ENCODE results near the gene PRKCB.
"Not testable (repeated sequence)": the region's sequence is repeated elsewhere in the genome, so short reads cannot be mapped to it uniquely, and the experiment has no call there.

The PRKCB gene

GRCh38 chr16:24024971-24025370 is 189.2 kb downstream of the PRKCB start:
- no peak overlapping the region for H3K4me3 ChIP-seq (ENCODE audit: low read depth in 1 of 2, low read length in 1 of 2)
- no peaks in the 10 kb centered on the region for H3K27me3 ChIP-seq
- H3K4me1 ChIP-seq (ENCODE audit: control insufficient read depth in 1 of 2, insufficient read depth in 1 of 2, low read depth in 1 of 2, low read length in 1 of 2): peaks cover 0 to 2% of the 10 kb centered on the region in 2 experiments
- no peak overlapping the region for H3K27ac ChIP-seq
- no peak for TF ChIP-seq CTCF (IDR thresholded peaks at IDR 0.05)
- H3K9me3 ChIP-seq: no peaks in the 10 kb centered on the region
- H3K36me3 ChIP-seq: peaks cover 14% of the 10 kb centered on the region

DNA sequence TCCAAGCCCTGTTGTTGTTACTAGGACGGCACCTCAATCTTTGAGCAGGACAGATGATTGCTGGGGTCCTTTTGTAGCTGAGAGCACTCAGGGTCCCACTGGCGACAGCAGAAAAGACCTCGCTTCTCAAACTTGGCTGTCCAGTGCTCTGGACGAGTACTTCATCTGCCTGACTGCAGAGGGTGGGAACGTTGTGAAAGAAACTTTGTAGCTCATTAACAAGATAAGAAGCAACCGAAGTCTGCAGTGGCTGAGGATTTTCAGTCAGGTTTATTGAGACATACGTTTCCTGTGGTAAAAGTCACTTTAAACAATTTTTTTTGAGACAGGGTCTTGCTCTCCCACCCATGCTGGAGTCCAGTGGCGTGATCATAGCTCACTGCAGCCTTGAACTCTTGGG is 191.7 kb downstream of the PRKCB start:
- H3K4me1 ChIP-seq (ENCODE audit: control insufficient read depth in 1 of 2, insufficient read depth in 1 of 2, low read depth in 1 of 2, low read length in 1 of 2): peaks cover 0 to 2% of the 10 kb centered on the region in 2 experiments
- H3K27ac ChIP-seq: no peak overlapping the region
- no peak for TF ChIP-seq CTCF (IDR thresholded peaks at IDR 0.05)
- no peaks in the 10 kb centered on the region for H3K27me3 ChIP-seq
- no peaks in the 10 kb centered on the region for H3K9me3 ChIP-seq
- H3K36me3 ChIP-seq: peaks cover 26% of the 10 kb centered on the region
- H3K4me3 ChIP-seq (ENCODE audit: low read depth in 1 of 2, low read length in 1 of 2): no peak overlapping the region

DNA sequence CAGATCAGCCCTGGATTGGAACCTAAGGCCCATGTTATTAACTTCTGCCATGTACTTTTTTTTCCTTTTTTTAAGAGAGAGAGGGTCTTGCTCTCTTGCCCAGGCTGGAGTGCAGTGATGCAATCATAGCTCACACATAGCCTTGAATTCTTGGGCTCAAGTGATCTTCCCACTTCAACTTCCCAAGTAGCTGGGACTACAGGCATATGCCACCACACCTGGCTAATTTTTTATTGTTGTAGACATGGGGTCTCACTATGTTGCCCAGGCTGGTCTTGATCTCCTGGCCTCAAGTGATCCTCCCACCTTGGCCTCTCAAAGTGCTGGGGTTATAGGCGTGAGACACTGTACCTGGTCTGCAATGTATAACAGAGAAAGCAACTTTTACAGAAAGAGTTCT is 194.1 kb downstream of the PRKCB start:
- not testable (repeated sequence) for H3K27ac ChIP-seq; H3K27me3 ChIP-seq; H3K4me1 ChIP-seq (ENCODE audit: control insufficient read depth in 1 of 2, insufficient read depth in 1 of 2, low read depth in 1 of 2, low read length in 1 of 2); H3K9me3 ChIP-seq; H3K4me3 ChIP-seq (ENCODE audit: low read depth in 1 of 2, low read length in 1 of 2)
- peaks cover 46% of the 10 kb centered on the region for H3K36me3 ChIP-seq

GRCh38 chr16:24035127-24035842 is 199.5 kb downstream of the PRKCB start:
- no peaks in the 10 kb centered on the region for H3K9me3 ChIP-seq
- H3K27ac ChIP-seq: no peak overlapping the region
- H3K27me3 ChIP-seq: no peaks in the 10 kb centered on the region
- peaks cover 85% of the 10 kb centered on the region for H3K36me3 ChIP-seq
- H3K4me1 ChIP-seq (ENCODE audit: control insufficient read depth in 1 of 2, insufficient read depth in 1 of 2, low read depth in 1 of 2, low read length in 1 of 2): no peaks in the 10 kb centered on the region
- no peak for TF ChIP-seq CTCF (IDR thresholded peaks at IDR 0.05)
- H3K4me3 ChIP-seq (ENCODE audit: low read depth in 1 of 2, low read length in 1 of 2): no peak overlapping the region

DNA sequence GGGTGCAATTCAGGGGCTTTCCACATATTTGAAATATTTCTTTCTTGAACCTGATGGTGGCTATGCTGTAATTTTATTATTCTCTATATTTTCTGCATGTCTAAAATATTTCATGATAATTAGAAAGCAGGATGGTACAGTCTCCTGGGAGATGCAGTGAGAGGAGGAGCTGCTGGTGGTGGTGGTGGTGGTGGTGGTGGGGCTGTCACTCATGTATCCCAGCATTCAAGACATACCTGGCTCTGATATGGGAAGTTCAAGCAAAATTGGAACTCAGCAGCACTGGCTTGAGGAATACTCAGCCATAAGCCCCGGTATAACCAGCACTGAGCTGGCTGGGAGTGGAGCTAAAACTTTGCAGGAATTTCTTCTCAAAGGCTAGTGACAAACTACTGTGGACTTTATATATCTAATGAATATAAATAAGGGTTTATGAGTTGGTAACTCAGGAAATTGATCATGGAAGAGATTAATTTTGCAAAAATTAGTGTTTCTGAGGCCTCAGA is 200.3 kb downstream of the PRKCB start:
- Histone ChIP-seq H3K4me3 (ENCODE audit: low read depth in 1 of 2, low read length in 1 of 2) (no peak overlapping the region), H3K27ac (no peak overlapping the region)

More for the DNA sequence above, 200.3 kb downstream of the PRKCB start:
- Histone ChIP-seq H3K4me1 (ENCODE audit: control insufficient read depth in 1 of 2, insufficient read depth in 1 of 2, low read depth in 1 of 2, low read length in 1 of 2) (no peaks in the 10 kb centered on the region), H3K9me3 (no peaks in the 10 kb centered on the region), H3K36me3 (peaks cover 93% of the 10 kb centered on the region), H3K27me3 (no peaks in the 10 kb centered on the region)
- TF ChIP-seq CTCF (IDR thresholded peaks at IDR 0.05): no peak

Measured in neutrophil (primary cell).